HCT116 (cell line): ENCODE data around the gene ADK. TPM values are rescaled to one million over a fixed set of nuclear protein-coding genes. Genes with fewer than 3 reads are reported as not detected.
A peak's percentile ranks its signal among the peaks of the same experiment; 100 is the strongest.

Experiments used
- ATAC-seq: fragments of 200-7000 bp; cut with Tn5 transposase; 2 replicates; pipeline ENCODE4 v1.9.1; 2020; ENCODE audit warnings: mild to moderate bottlenecking, moderate library complexity
- BruUV-seq: library from RNA; stranded (reverse); fragments of 400-500 nt; replicated peaks from 2 replicates; lab custom pipeline; 2021; lab: Mats Ljungman, UMichigan
- CTCF ChIA-PET: fragments of 300-600 bp; sonication (Branson Sonifier 250); formaldehyde crosslinking; loops from one replicate; lab custom pipeline; 2021; ENCODE audit warnings: antibody characterized with exemption; lab: Charles Lee
- POLR2A ChIA-PET: fragments of 300-600, 350-600 bp; sonication (Branson Sonifier 250); formaldehyde crosslinking; loops from one replicate; lab custom pipeline; 2021; ENCODE audit warnings: antibody characterized with exemption; lab: Charles Lee
- RAD21 ChIA-PET, 2 experiments: fragments of 300-600 bp; sonication (Branson Sonifier 250); formaldehyde crosslinking; loops; one replicate each; lab custom pipeline; 2023; ENCODE audit warnings: low total read pairs in 2 of 2; ENCODE audit not compliant: uncharacterized antibody in 2 of 2, unreplicated experiment in 2 of 2, low non-redundant PET in 1 of 2; lab: Charles Lee
- DNase-seq: peaks from one replicate; pipeline ENCODE4 v3.0.0-alpha.2; 2010; ENCODE audit warnings: low read depth, low spot score
- H2AFZ ChIP-seq: fragments of 200-600 bp; shearing (Covaris generic), sonication (generic); 2 replicates; pipeline ENCODE4 v1.6.1; 2017; ENCODE audit warnings: low read depth, mixed run types, mixed read lengths, antibody characterized with exemption, low read length; ENCODE audit not compliant: poor library complexity, severe bottlenecking
- H3K27ac ChIP-seq: 2 replicates; pipeline ENCODE4 v1.5.1; 2012; ENCODE audit warnings: low read depth, low read length
- H3K27me3 ChIP-seq: fragments of 200-600 bp; sonication (generic); 2 replicates; pipeline ENCODE4 v1.6.1; 2016; ENCODE audit warnings: mixed run types, low read length, mixed read lengths; ENCODE audit not compliant: insufficient read depth
- H3K36me3 ChIP-seq, 2 experiments: fragments of 200-500 bp in 1 of 2; fragments of 200-600 bp in 1 of 2; sonication (Bioruptor generic) in 1 of 2; sonication (generic) in 1 of 2; 2 replicates each; pipeline versions ENCODE4 v1.5.1 to v1.6.1; 2014 to 2016; ENCODE audit warnings: low read length in 2 of 2, inconsistent platforms in 1 of 2, mixed read lengths in 1 of 2, mixed run types in 1 of 2; ENCODE audit not compliant: insufficient read depth in 2 of 2, control insufficient read depth in 1 of 2
- H3K4me1 ChIP-seq, 2 experiments: fragments of 200-600 bp in 1 of 2; sonication (generic) in 1 of 2; 2 replicates each; pipeline versions ENCODE4 v1.5.1 to v1.6.1; 2012 to 2017; ENCODE audit warnings: low read length in 2 of 2, inconsistent platforms in 1 of 2, mild to moderate bottlenecking in 1 of 2, mixed read lengths in 1 of 2, mixed run types in 1 of 2, moderate library complexity in 1 of 2; ENCODE audit not compliant: insufficient read depth in 2 of 2, control insufficient read depth in 1 of 2
- H3K4me2 ChIP-seq: fragments of 200-600 bp; sonication (generic); 2 replicates; pipeline ENCODE4 v1.6.1; 2017; ENCODE audit warnings: mixed run types, low read length, mixed read lengths
- H3K4me3 ChIP-seq, 2 experiments: fragments of 200-600 bp in 1 of 2; sonication (generic) in 1 of 2; replicated peaks in 1 of 2; 2 replicates each; pipeline ENCODE4 v1.5.1; 2011 to 2016; ENCODE audit warnings: low read length in 2 of 2, control low read depth in 1 of 2, low read depth in 1 of 2, mild to moderate bottlenecking in 1 of 2, mixed read lengths in 1 of 2, mixed run types in 1 of 2
- H3K79me2 ChIP-seq: fragments of 200-600 bp; sonication (generic); 2 replicates; pipeline ENCODE4 v1.6.1; 2017; ENCODE audit warnings: mild to moderate bottlenecking, mixed run types, low read length, moderate library complexity, mixed read lengths; ENCODE audit not compliant: insufficient read depth
- H3K9ac ChIP-seq: fragments of 200-600 bp; sonication (generic); 2 replicates; pipeline ENCODE4 v1.6.1; 2016; ENCODE audit warnings: low read length, mixed read lengths
- H3K9me2 ChIP-seq: fragments of 200-600 bp; sonication (generic), shearing (Covaris generic); 2 replicates; pipeline ENCODE4 v1.6.1; 2017; ENCODE audit warnings: mixed run types, mild to moderate bottlenecking, moderate library complexity; ENCODE audit not compliant: insufficient read depth
- H3K9me3 ChIP-seq, 2 experiments: fragments of 200-500 bp in 1 of 2; fragments of 200-600 bp in 1 of 2; sonication (Bioruptor generic) in 1 of 2; sonication (generic) in 1 of 2; 2 replicates each; pipeline ENCODE4 v1.6.1; 2014 to 2017; ENCODE audit warnings: low read length in 2 of 2, mixed read lengths in 2 of 2, inconsistent platforms in 1 of 2, low read depth in 1 of 2, mild to moderate bottlenecking in 1 of 2, mixed run types in 1 of 2, moderate library complexity in 1 of 2; ENCODE audit not compliant: control insufficient read depth in 1 of 2, insufficient read depth in 1 of 2
- H4K20me1 ChIP-seq: fragments of 200-600 bp; sonication (generic), shearing (Covaris generic); 2 replicates; pipeline ENCODE4 v1.6.1; 2017; ENCODE audit warnings: mixed run types, mild to moderate bottlenecking, moderate library complexity; ENCODE audit not compliant: insufficient read depth
- CEBPB ChIP-seq: IDR thresholded peaks from 2 replicates; pipeline ENCODE4 v1.6.1; 2012; ENCODE audit warnings: low read depth
- CTCF ChIP-seq, 3 experiments: fragments of 200-600 bp in 1 of 3; sonication (generic) in 1 of 3; IDR thresholded peaks in 2 of 3; conservative IDR thresholded peaks in 1 of 3; 2 replicates each; pipeline ENCODE4 v1.5.1; 2012 to 2017; ENCODE audit warnings: low read depth in 2 of 3, low read length in 2 of 3, antibody characterized with exemption in 1 of 3, borderline replicate concordance in 1 of 3, control low read depth in 1 of 3, mild to moderate bottlenecking in 1 of 3, mixed read lengths in 1 of 3, mixed run types in 1 of 3, moderate library complexity in 1 of 3; ENCODE audit not compliant: insufficient read depth in 1 of 3
- EGR1 ChIP-seq: IDR thresholded peaks from 2 replicates; pipeline ENCODE4 v1.6.1; 2012; ENCODE audit warnings: low read depth
- ELF1 ChIP-seq: IDR thresholded peaks from 2 replicates; pipeline ENCODE4 v1.6.1; 2012; ENCODE audit warnings: low read depth, borderline replicate concordance
- EZH2 ChIP-seq: fragments of 200-600 bp; sonication (generic); IDR thresholded peaks from 2 replicates; pipeline ENCODE4 v1.6.1; 2017; ENCODE audit warnings: antibody characterized with exemption, mixed run types
- EZH2phosphoT487 ChIP-seq: fragments of 200-600 bp; IDR thresholded peaks from 2 replicates; pipeline ENCODE4 v1.6.1; 2018; ENCODE audit warnings: antibody characterized with exemption, borderline replicate concordance
- FOSL1 ChIP-seq: IDR thresholded peaks from 2 replicates; pipeline ENCODE4 v1.6.1; 2012; ENCODE audit warnings: low read depth
- JUND ChIP-seq: IDR thresholded peaks from 2 replicates; pipeline ENCODE4 v1.6.1; 2012
- MAX ChIP-seq: IDR thresholded peaks from 2 replicates; pipeline ENCODE4 v1.6.1; 2012
- POLR2A ChIP-seq: IDR thresholded peaks from 2 replicates; pipeline ENCODE4 v1.7.0; 2011; ENCODE audit warnings: borderline replicate concordance; ENCODE audit not compliant: insufficient read depth, insufficient read length; ENCODE audit errors: extremely low read depth
- POLR2AphosphoS5 ChIP-seq: IDR thresholded peaks from 2 replicates; pipeline ENCODE4 v1.6.1; 2011; ENCODE audit warnings: mild to moderate bottlenecking, low read depth, low read length, moderate library complexity
- RAD21 ChIP-seq: IDR thresholded peaks from 2 replicates; pipeline ENCODE4 v1.6.1; 2012; ENCODE audit warnings: low read depth, mild to moderate bottlenecking
- SIN3A ChIP-seq: IDR thresholded peaks from 2 replicates; pipeline ENCODE4 v1.6.1; 2012; ENCODE audit warnings: low read depth
- SRF ChIP-seq: IDR thresholded peaks from 2 replicates; pipeline ENCODE4 v1.6.1; 2012; ENCODE audit warnings: low read depth
- TCF7L2 ChIP-seq: IDR thresholded peaks from 2 replicates; pipeline ENCODE4 v1.7.0; 2011; ENCODE audit warnings: borderline replicate concordance, inconsistent platforms; ENCODE audit not compliant: insufficient read depth, insufficient read length; ENCODE audit errors: extremely low read depth
- ZBTB33 ChIP-seq: IDR thresholded peaks from 2 replicates; pipeline ENCODE4 v1.6.1; 2011; ENCODE audit warnings: mild to moderate bottlenecking, low read length, moderate library complexity; ENCODE audit not compliant: insufficient replicate concordance; ENCODE audit errors: extremely low read depth
- ZFX ChIP-seq: fragments of 450-650 bp; IDR thresholded peaks from 2 replicates; pipeline ENCODE4 v1.6.1; 2017
- intact Hi-C: fragments of 100-400 bp; cut with micrococcal nuclease; formaldehyde crosslinking; loops from 2 replicates; pipeline ENCODE4 v1.10.0; 2022
- total RNA-seq: library from RNA; stranded (reverse); gene quantifications from one replicate; pipeline ENCODE4 v1.2.1, GENCODE V29; 2021; ENCODE audit not compliant: unreplicated experiment

The ADK gene
- total RNA-seq, 1 experiment from 2014 or later, result 55.0 TPM

GRCh38 chr10:74502963-74503608 is 352.1 kb downstream of the ADK start (continued):
- TF ChIP-seq SIN3A, result 0 out of 2 replicates have a peak, but pooled peaks have one; percentile 38
- TF ChIP-seq ELF1, result no peak
- TF ChIP-seq POLR2AphosphoS5, result no peak
- TF ChIP-seq EGR1, result no peak

GRCh38 chr10:74507951-74508350 is 356.9 kb downstream of the ADK start:
- ATAC-seq, result no peak
- no peak for TF ChIP-seq SRF
- no peak for TF ChIP-seq POLR2A

GRCh38 chr10:74510594-74510993 is 359.6 kb downstream of the ADK start:
- Histone ChIP-seq H4K20me1 (no peaks in the 10 kb centered on the region), H3K79me2 (no peaks in the 10 kb centered on the region; the same call in 1 of the 2 replicates), H3K9me3 (peaks cover 3 to 11% of the 10 kb centered on the region in 2 experiments; a peak in 2 of 4 replicates), H3K9ac (no peak overlapping the region), H3K27me3 (no peaks in the 10 kb centered on the region), H2AFZ (no peak overlapping the region), H3K4me1 (no peaks in the 10 kb centered on the region), H3K9me2 (no peaks in the 10 kb centered on the region), H3K4me3 (no peak overlapping the region), H3K36me3 (no peaks in the 10 kb centered on the region), H3K27ac (no peak overlapping the region), H3K4me2 (no peak overlapping the region)
- intact Hi-C loops, result no loop called here
- RAD21 ChIA-PET, result no interaction called here
- POLR2A ChIA-PET, result no interaction called here
- no TSS peak for BruUV-seq
- ATAC-seq (no peak), DNase-seq (no peak)
- CTCF ChIA-PET, result no interaction called here
- no peak for TF ChIP-seq CTCF (IDR thresholded peaks at IDR 0.05 in 2 of 3, conservative IDR thresholded peaks at IDR 0.05 in 1 of 3; ENCODE audit: borderline replicate concordance in 1 of 3, insufficient read depth in 1 of 3, low read depth in 2 of 3, low read length in 2 of 3)
- no peak for TF ChIP-seq SIN3A
- TF ChIP-seq TCF7L2, result no peak
- TF ChIP-seq MAX, result no peak
- no peak for TF ChIP-seq ZFX
- no peak for TF ChIP-seq RAD21
- TF ChIP-seq JUND, result no peak
- TF ChIP-seq CEBPB, result no peak
- no peak for TF ChIP-seq EZH2phosphoT487
- TF ChIP-seq FOSL1, result no peak
- TF ChIP-seq ZBTB33, result no peak
- no peak for TF ChIP-seq EZH2

More at GRCh38 chr10:74507951-74508350, 356.9 kb downstream of the ADK start:
- Histone ChIP-seq H3K27me3 (no peaks in the 10 kb centered on the region), H4K20me1 (no peaks in the 10 kb centered on the region), H3K9ac (no peak overlapping the region), H3K4me2 (no peak overlapping the region), H2AFZ (no peak overlapping the region), H3K4me3 (no peak overlapping the region), H3K79me2 (no peaks in the 10 kb centered on the region), H3K27ac (no peak overlapping the region), H3K9me2 (no peaks in the 10 kb centered on the region), H3K36me3 (no peaks in the 10 kb centered on the region), H3K4me1 (peaks cover 11 to 14% of the 10 kb centered on the region in 2 experiments), H3K9me3 (peaks cover 3 to 5% of the 10 kb centered on the region in 2 experiments; a peak in 2 of 4 replicates)
- BruUV-seq, result no TSS peak
- no peak for DNase-seq
- ChIA-PET POLR2A (no interaction called here), CTCF (no interaction called here), RAD21 (no interaction called here)
- intact Hi-C loops, result no loop called here
